K562 (cell line): Measurements from ENCODE around the gene TMEM184A. TPM values are rescaled to one million over a fixed set of nuclear protein-coding genes. Genes with fewer than 3 reads are reported as not detected.

Experiments used
- ATAC-seq: fragments of 200-7000 bp; cut with Tn5 transposase; 3 replicates; pipeline ENCODE4 v1.9.1; 2020; ENCODE audit warnings: moderate library complexity
- BruUV-seq: library from RNA; stranded (reverse); fragments of 400-500 nt; replicated peaks from 2 replicates; lab custom pipeline; 2021; lab: Mats Ljungman, UMichigan
- CTCF ChIA-PET: fragments of 300-600 bp; formaldehyde crosslinking; extraction: SDS; loops from one replicate; lab custom pipeline; 2021; ENCODE audit warnings: low intra/inter-chr PET ratio; lab: Yijun Ruan, JAX
- POLR2A ChIA-PET: fragments of 300-600, 350-650 bp; sonication (Branson Sonifier 250); formaldehyde crosslinking; extraction: SDS; loops from one replicate; lab custom pipeline; 2021; ENCODE audit warnings: antibody characterized with exemption, inconsistent platforms; lab: Yijun Ruan, JAX
- DNase-seq, 4 experiments: peaks; one replicate each; pipeline versions ENCODE4 v3.0.0 to v3.0.0-alpha.2; 2011 to 2018; ENCODE audit warnings: low spot score in 3 of 4, mixed read lengths in 3 of 4; ENCODE audit errors: extremely low read depth in 1 of 4
- FAIRE-seq: peaks from 2 replicates; lab custom pipeline; 2011; peaks lifted over from hg19 to GRCh38; lab: Jason Lieb, UNC
- H2AFZ ChIP-seq: 2 replicates; pipeline ENCODE4 v1.6.0; 2011; ENCODE audit warnings: low read depth, low read length, control low read depth, inconsistent platforms
- H3K27ac ChIP-seq: fragments of 200-600 bp; 3 replicates; pipeline ENCODE4 v1.8.0; 2011; ENCODE audit warnings: low read depth, mild to moderate bottlenecking, control low read depth, inconsistent platforms, low read length, moderate library complexity, mixed read lengths; ENCODE audit errors: extremely low read depth
- H3K27me3 ChIP-seq, 2 experiments: fragments of 300-600 bp in 1 of 2; 2 replicates in 1 of 2; 3 replicates in 1 of 2; pipeline versions ENCODE4 v1.6.0 to v1.8.0; 2011; ENCODE audit warnings: inconsistent platforms in 2 of 2, low read length in 2 of 2, mild to moderate bottlenecking in 1 of 2, mixed read lengths in 1 of 2, moderate library complexity in 1 of 2; ENCODE audit not compliant: control insufficient read depth in 2 of 2, insufficient read depth in 2 of 2
- H3K36me3 ChIP-seq: fragments of 300-600 bp; 3 replicates; pipeline ENCODE4 v1.8.0; 2011; ENCODE audit warnings: mild to moderate bottlenecking, low read length, inconsistent platforms; ENCODE audit not compliant: control insufficient read depth, insufficient read depth
- H3K4me1 ChIP-seq, 2 experiments: fragments of 200-600 bp in 1 of 2; replicated peaks in 1 of 2; 2 replicates in 1 of 2; 3 replicates in 1 of 2; pipeline versions ENCODE4 v1.5.1 to v1.8.0; 2011; ENCODE audit warnings: inconsistent platforms in 2 of 2, low read length in 2 of 2, mild to moderate bottlenecking in 1 of 2, mixed read lengths in 1 of 2, moderate library complexity in 1 of 2; ENCODE audit not compliant: control insufficient read depth in 2 of 2, insufficient read depth in 2 of 2
- H3K4me2 ChIP-seq: 2 replicates; pipeline ENCODE4 v1.6.1; 2011; ENCODE audit warnings: low read length, control low read depth, inconsistent platforms, mixed read lengths; ENCODE audit not compliant: insufficient read depth
- H3K4me3 ChIP-seq: fragments of 200-600 bp; sonication (generic), shearing (Covaris generic); 2 replicates; pipeline ENCODE4 v1.5.1; 2016; ENCODE audit warnings: control low read depth, inconsistent platforms
- H3K79me2 ChIP-seq: fragments of 200-600 bp; 3 replicates; pipeline ENCODE4 v1.8.0; 2011; ENCODE audit warnings: low read length, inconsistent platforms; ENCODE audit not compliant: control insufficient read depth, insufficient read depth
- H3K9ac ChIP-seq, 2 experiments: 2 replicates each; pipeline versions ENCODE4 v1.6.0 to v1.6.1; 2011; ENCODE audit warnings: low read depth in 2 of 2, low read length in 2 of 2, control low read depth in 1 of 2, inconsistent platforms in 1 of 2, mild to moderate bottlenecking in 1 of 2, mixed read lengths in 1 of 2; ENCODE audit not compliant: insufficient read depth in 1 of 2
- H3K9me1 ChIP-seq: one replicate; pipeline ENCODE4 v1.6.0; 2011; ENCODE audit warnings: inconsistent platforms, mild to moderate bottlenecking, low read length, moderate library complexity; ENCODE audit not compliant: control insufficient read depth, insufficient read depth
- H3K9me3 ChIP-seq: replicated peaks from 2 replicates; pipeline ENCODE4 v1.5.1; 2011; ENCODE audit warnings: low read depth, low read length, inconsistent platforms; ENCODE audit not compliant: control insufficient read depth, insufficient read depth
- H4K20me1 ChIP-seq: replicated peaks from 2 replicates; pipeline ENCODE4 v1.6.1; 2011; ENCODE audit warnings: low read length, inconsistent platforms, mixed read lengths; ENCODE audit not compliant: control insufficient read depth, insufficient read depth
- EZH2 ChIP-seq: IDR thresholded peaks from 2 replicates; pipeline ENCODE4 v1.6.1; 2012; ENCODE audit warnings: low read depth, mild to moderate bottlenecking, inconsistent platforms, low read length, borderline replicate concordance
- MEF2D ChIP-seq: conservative IDR thresholded peaks from 2 replicates; pipeline ENCODE4 v1.6.1; 2016; ENCODE audit warnings: low read depth, missing genetic modification characterization, missing compliant biosample characterization
- NCOR1 ChIP-seq: fragments of 450-650 bp; IDR thresholded peaks from 2 replicates; pipeline ENCODE4 v1.6.1; 2016; ENCODE audit warnings: mild to moderate bottlenecking, moderate library complexity
- RBM39 ChIP-seq: fragments of 200-400 bp; formaldehyde crosslinking; optimal IDR thresholded peaks from 2 replicates; pipeline ENCODE3; 2018; ENCODE audit warnings: low read depth, low read length
- SMAD2 ChIP-seq: fragments of 150-350 bp; IDR thresholded peaks from 2 replicates; pipeline ENCODE4 v1.6.1; 2014; ENCODE audit warnings: low read depth, mild to moderate bottlenecking, low read length
- TEAD2 ChIP-seq: fragments of 450-650 bp; IDR thresholded peaks from 2 replicates; pipeline ENCODE4 v1.6.1; 2016; ENCODE audit warnings: missing genetic modification characterization, control low read depth, missing compliant biosample characterization
- ZNF707 ChIP-seq: fragments of 250-450 bp; sonication (Bioruptor Pico); conservative IDR thresholded peaks from 2 replicates; pipeline ENCODE4 v1.8.0; 2022; ENCODE audit warnings: inconsistent platforms, mild to moderate bottlenecking, moderate library complexity
- WGBS: fragments of 100-300 bp; shearing (Covaris generic); methylation state at CpG from one replicate; pipeline ENCODE4 v1.1.6; 2016; ENCODE audit warnings: low coverage, mixed read lengths; ENCODE audit not compliant: insufficient coverage; ENCODE audit errors: missing lambda C conversion rate; 5-methylcytosine and 5-hydroxymethylcytosine counted together
- in situ Hi-C: fragments of 300-500 bp; cut with MboI; formaldehyde crosslinking; loops from 4 replicates; pipeline ENCODE4 v1.15.0; 2018; ENCODE audit warnings: inconsistent platforms, mixed read lengths
- intact Hi-C: fragments of 100-400 bp; cut with micrococcal nuclease; formaldehyde crosslinking; loops from 2 replicates; pipeline ENCODE4 v1.14.2; 2022
- polyA plus RNA-seq, 8 experiments: library from polyadenylated mRNA; depleted of rRNA in 4 of 8; stranded (reverse) in 5 of 8; unstranded in 3 of 8; fragments of >200 nt; fragmentation: Nextera tagmentation in 2 of 8; fragmentation: Illumina TruSeq in 1 of 8; extraction: Ambion mirVana in 2 of 8; extraction: Trizol in 1 of 8; gene quantifications; 2 replicates each; pipeline versions ENCODE4 v1.2.1 to v1.2.3, GENCODE V29; 2011 to 2014; ENCODE audit warnings: inconsistent platforms in 1 of 8, missing spikeins in 1 of 8
- total RNA-seq, 7 experiments: library from RNA; depleted of rRNA in 6 of 7; stranded (reverse); fragments of >200 nt in 6 of 7; fragmentation: Illumina TruSeq in 2 of 7; extraction: Trizol in 2 of 7; gene quantifications; 2 replicates each; pipeline versions ENCODE4 v1.2.1 to v1.2.3, GENCODE V29; 2011 to 2021; ENCODE audit warnings: low replicate concordance in 1 of 7
- TF ChIP-seq, protein P1 (sequence below): fragments of 200-800 bp; sonication (Bioruptor generic); IDR thresholded peaks from 2 replicates; pipeline ENCODE4 v1.6.1; 2017; ENCODE audit warnings: missing genetic modification characterization, missing compliant biosample characterization
- TF ChIP-seq, protein P2 (sequence below), 2 experiments: fragments of 450-650 bp; IDR thresholded peaks; 2 replicates each; pipeline ENCODE4 v1.6.1; 2016; ENCODE audit warnings: mild to moderate bottlenecking in 2 of 2, borderline replicate concordance in 1 of 2, low read depth in 1 of 2, moderate library complexity in 1 of 2

The TMEM184A gene
- total and polyA plus RNA-seq, 9 of the 15 experiments (the other 6 are each of a cell fraction or from before 2014, with no cell fraction given) = 0.10 to 0.18 (median 0.11) TPM; not detected in 6

DNA sequence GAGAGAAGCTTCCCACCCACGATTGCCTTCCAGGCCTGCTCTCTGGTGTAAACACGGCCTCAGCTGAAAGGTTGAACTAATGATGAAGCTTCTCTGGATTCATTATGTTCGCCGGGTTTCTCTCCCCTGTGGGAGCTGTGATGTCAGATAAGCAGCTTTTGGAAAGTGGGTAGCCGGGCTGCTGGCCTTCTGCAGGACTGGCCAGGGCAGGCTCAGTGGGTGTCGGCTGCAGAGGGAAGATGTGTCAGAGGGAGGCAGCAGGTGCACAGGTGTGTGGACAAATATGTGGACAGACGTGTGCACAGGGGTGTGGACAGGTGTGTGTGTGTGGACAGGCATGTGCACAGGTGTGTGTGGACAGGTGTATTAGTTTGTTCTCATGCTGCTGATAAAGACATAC is 42.3 kb upstream of the TMEM184A start (continued):
- TF ChIP-seq ZNF707 (CRISPR knock-in tag) (no peak), SMAD2 (no peak), MEF2D (tag) (no peak)
- TF ChIP-seq, protein P1, sequence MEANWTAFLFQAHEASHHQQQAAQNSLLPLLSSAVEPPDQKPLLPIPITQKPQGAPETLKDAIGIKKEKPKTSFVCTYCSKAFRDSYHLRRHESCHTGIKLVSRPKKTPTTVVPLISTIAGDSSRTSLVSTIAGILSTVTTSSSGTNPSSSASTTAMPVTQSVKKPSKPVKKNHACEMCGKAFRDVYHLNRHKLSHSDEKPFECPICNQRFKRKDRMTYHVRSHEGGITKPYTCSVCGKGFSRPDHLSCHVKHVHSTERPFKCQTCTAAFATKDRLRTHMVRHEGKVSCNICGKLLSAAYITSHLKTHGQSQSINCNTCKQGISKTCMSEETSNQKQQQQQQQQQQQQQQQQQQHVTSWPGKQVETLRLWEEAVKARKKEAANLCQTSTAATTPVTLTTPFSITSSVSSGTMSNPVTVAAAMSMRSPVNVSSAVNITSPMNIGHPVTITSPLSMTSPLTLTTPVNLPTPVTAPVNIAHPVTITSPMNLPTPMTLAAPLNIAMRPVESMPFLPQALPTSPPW (CRISPR knock-in tag) = no peak
- TF ChIP-seq, all 486 proteins: peak for 0

DNA sequence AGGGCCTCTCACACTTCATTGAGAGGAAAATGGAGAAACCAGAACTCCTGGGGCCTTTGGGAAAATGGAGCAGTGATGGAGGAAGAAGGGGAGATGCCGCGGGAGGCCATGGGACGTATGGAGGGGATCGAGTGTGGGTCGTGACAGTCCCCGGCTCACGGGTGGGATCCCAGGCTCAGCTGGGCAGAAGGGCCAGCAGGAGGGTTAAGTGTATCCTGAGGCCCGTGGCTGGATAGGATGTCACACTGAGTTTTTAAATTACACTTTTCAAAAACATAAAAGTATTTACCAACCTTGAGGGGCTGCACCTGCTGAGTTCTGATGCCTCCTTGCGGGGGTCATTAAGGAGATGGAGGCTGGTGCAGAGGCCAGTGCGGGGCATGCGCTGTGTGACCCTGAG is 41.8 kb upstream of the TMEM184A start:
- in situ Hi-C loops (no loop called here), intact Hi-C loops (no loop called here)
- H3K36me3 ChIP-seq = no peaks in the 10 kb centered on the region
- POLR2A ChIA-PET = interaction anchor here (0.7 kb wide), 1 partner anchor 17 kb away, joined by 4 read pairs; no protein-coding TSS in a partner anchor
- peaks cover 53 to 78% of the 10 kb centered on the region in 2 experiments; a peak in 4 of 5 replicates for H3K27me3 ChIP-seq
- no peak overlapping the region for H3K4me2 ChIP-seq
- CTCF ChIA-PET = no interaction called here
- H3K4me1 ChIP-seq = peaks cover 0 to 21% of the 10 kb centered on the region in 2 experiments; a peak in 3 of 5 replicates
- H3K9me3 ChIP-seq = no peaks in the 10 kb centered on the region; the same call in 1 of the 2 replicates
- no peak for FAIRE-seq
- no TSS peak for BruUV-seq
- no peak overlapping the region for H3K27ac ChIP-seq
- TF ChIP-seq EZH2 (no peak), RBM39 (no peak), TEAD2 (tag) (no peak), NCOR1 (no peak)
- TF ChIP-seq, protein P2, sequence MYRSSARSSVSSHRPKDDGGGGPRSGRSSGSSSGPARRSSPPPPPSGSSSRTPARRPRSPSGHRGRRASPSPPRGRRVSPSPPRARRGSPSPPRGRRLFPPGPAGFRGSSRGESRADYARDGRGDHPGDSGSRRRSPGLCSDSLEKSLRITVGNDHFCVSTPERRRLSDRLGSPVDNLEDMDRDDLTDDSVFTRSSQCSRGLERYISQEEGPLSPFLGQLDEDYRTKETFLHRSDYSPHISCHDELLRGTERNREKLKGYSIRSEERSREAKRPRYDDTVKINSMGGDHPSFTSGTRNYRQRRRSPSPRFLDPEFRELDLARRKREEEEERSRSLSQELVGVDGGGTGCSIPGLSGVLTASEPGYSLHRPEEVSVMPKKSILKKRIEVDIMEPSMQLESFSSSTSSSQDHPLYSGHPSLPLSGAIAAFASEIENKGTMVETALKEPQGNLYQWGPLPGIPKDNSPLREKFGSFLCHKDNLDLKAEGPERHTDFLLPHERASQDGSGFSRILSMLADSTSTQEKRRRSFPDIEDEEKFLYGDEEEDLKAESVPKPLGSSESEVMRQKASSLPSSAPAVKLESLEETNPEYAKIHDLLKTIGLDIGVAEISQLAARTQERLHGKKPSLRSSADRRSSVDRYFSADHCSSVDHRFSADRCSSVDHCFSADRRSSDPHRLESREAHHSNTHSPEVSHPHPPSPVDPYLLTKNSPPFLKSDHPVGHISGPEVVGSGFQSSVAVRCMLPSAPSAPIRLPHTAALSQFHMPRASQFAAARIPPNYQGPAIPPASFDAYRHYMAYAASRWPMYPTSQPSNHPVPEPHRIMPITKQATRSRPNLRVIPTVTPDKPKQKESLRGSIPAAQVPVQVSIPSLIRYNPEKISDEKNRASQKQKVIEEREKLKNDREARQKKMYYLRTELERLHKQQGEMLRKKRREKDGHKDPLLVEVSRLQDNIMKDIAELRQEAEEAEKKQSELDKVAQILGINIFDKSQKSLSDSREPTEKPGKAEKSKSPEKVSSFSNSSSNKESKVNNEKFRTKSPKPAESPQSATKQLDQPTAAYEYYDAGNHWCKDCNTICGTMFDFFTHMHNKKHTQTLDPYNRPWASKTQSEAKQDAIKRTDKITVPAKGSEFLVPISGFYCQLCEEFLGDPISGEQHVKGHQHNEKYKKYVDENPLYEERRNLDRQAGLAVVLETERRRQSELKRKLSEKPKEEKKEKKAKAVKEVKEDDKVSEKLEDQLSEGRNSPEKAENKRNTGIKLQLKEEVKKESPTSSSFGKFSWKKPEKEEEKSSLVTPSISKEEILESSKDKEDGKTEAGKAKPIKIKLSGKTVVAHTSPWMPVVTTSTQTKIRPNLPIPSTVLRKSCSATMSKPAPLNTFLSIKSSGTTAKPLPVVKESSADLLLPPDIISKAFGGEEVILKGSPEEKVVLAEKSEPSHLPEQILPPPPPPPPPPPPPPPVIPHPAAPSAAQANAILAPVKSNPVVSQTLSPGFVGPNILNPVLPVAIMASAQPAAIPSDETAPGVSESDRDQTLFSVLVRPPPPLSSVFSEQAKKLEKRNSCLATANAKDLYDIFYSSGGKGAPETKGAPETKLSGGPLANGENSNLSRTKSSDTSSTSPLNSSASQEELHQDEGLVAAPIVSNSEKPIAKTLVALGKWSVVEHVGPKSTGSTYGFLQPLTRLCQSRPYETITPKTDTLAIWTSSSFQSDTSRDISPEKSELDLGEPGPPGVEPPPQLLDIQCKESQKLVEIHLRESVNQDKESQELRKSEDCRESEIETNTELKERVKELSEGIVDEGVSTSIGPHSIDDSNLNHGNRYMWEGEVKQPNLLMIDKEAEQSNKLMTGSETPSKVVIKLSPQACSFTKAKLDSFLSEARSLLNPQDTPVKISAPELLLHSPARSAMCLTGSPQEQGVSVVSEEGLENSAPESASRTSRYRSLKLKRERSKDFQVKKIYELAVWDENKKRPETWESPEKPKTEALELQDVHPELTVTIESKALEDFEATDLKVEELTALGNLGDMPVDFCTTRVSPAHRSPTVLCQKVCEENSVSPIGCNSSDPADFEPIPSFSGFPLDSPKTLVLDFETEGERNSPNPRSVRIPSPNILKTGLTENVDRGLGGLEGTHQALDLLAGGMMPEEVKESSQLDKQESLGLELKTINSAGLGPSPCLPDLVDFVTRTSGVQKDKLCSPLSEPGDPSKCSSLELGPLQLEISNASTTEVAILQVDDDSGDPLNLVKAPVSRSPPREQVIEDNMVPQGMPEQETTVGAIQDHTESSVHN (IDR thresholded peaks at IDR 0.05; ENCODE audit: borderline replicate concordance in 1 of 2, low read depth in 1 of 2) = no peak
- H3K9me1 ChIP-seq = peaks cover 2% of the 10 kb centered on the region
- WGBS = 7% methylated on average over 10 of the region's 11 CpGs
- peaks cover 9% of the 10 kb centered on the region for H4K20me1 ChIP-seq
- ATAC-seq = no peak
- H3K9ac ChIP-seq = no peak overlapping the region
- DNase-seq = no peak
- no peak overlapping the region for H3K4me3 ChIP-seq
- no peaks in the 10 kb centered on the region for H3K79me2 ChIP-seq
- no peak overlapping the region for H2AFZ ChIP-seq
